Activated T-helper 1 cell treated with Interleukin-2 at 50 U/mL for 16 hours (primary cell): ENCODE data around the gene CYS1.
"Not testable (repeated sequence)": the region's sequence is repeated elsewhere in the genome, so short reads cannot be mapped to it uniquely, and the experiment has no call there.

Experiments used
- DNase-seq: peaks from one replicate; pipeline ENCODE4 v3.0.0-alpha.2; 2020; ENCODE audit warnings: low read depth

Gene CYS1

GRCh38 chr2:10079870-10080535 lies at the start of gene CYS1:
CYS1 (minus strand) TSS chr2:10080411; CDS start chr2:10080223, 188 bp downstream.
- DNase-seq: no peak

- DNase-seq: no peak
These were observed 49.3 kb upstream of the CYS1 start for GRCh38 chr2:10129490-10129889.

- no peak for DNase-seq
These were observed 48.2 kb upstream of the CYS1 start for GRCh38 chr2:10128420-10128819.

- no peak for DNase-seq
These were observed 46.4 kb upstream of the CYS1 start for GRCh38 chr2:10126632-10127026.

GRCh38 chr2:10125842-10126631 lies 45.8 kb upstream of the CYS1 start:
- DNase-seq: no peak

- DNase-seq: no peak
These were observed 44.4 kb upstream of the CYS1 start for GRCh38 chr2:10124538-10125045.

GRCh38 chr2:10123281-10123680 lies 43.1 kb upstream of the CYS1 start:
- no peak for DNase-seq

- peak; percentile 77 for DNase-seq
These were observed 42.5 kb upstream of the CYS1 start, which contains the start of gene RRM2 for GRCh38 chr2:10122500-10123280. RRM2 (plus strand) TSS chr2:10122739; CDS start chr2:10122799, 60 bp downstream.

GRCh38 chr2:10120877-10121574 lies 40.8 kb upstream of the CYS1 start:
- DNase-seq: no peak

- peak; percentile 84 for DNase-seq
These were observed 40.1 kb upstream of the CYS1 start for GRCh38 chr2:10120158-10120876.

GRCh38 chr2:10119601-10120157 lies 39.5 kb upstream of the CYS1 start:
- DNase-seq: no peak

- DNase-seq: no peak
These were observed 38.8 kb upstream of the CYS1 start for GRCh38 chr2:10119027-10119325.

GRCh38 chr2:10109311-10109710 lies 29.1 kb upstream of the CYS1 start:
- no peak for DNase-seq

- DNase-seq: not testable (repeated sequence)
These were observed 24.7 kb upstream of the CYS1 start for GRCh38 chr2:10104906-10105305.

- DNase-seq: no peak
These were observed 23.0 kb upstream of the CYS1 start for GRCh38 chr2:10103179-10103578.

- DNase-seq: no peak
These were observed 21.3 kb upstream of the CYS1 start for GRCh38 chr2:10101491-10101890.

- DNase-seq: no peak
These were observed 17.3 kb upstream of the CYS1 start for GRCh38 chr2:10097352-10098148.

- DNase-seq: no peak
These were observed 16.4 kb upstream of the CYS1 start for GRCh38 chr2:10096641-10097040.

- no peak for DNase-seq
These were observed 15.0 kb upstream of the CYS1 start for GRCh38 chr2:10095175-10095574.

GRCh38 chr2:10094271-10094814 lies 14.1 kb upstream of the CYS1 start:
- DNase-seq: no peak
